Testis (tissue), 3 donors: ENCODE measurements around the gene LRRC27. TPM values are rescaled to one million over a fixed set of nuclear protein-coding genes. Genes with fewer than 3 reads are reported as not detected.
"Not testable (repeated sequence)": the region's sequence is repeated elsewhere in the genome, so short reads cannot be mapped to it uniquely, and the experiment has no call there.

ENCODE experiments used
- DNase-seq: peaks from one replicate; pipeline ENCODE4 v3.0.0-alpha.2; 2019
- H3K27ac ChIP-seq, 2 donors: fragments of 200-600 bp; sonication (generic); one replicate each; pipeline ENCODE4 v1.5.1; 2019
- H3K27me3 ChIP-seq: fragments of 200-600 bp; sonication (generic); one replicate; pipeline ENCODE4 v1.5.1; 2019
- H3K36me3 ChIP-seq: fragments of 200-600 bp; sonication (generic); one replicate; pipeline ENCODE4 v1.5.1; 2017; ENCODE audit warnings: low read depth; ENCODE audit errors: missing control alignments
- H3K4me1 ChIP-seq: fragments of 200-600 bp; sonication (generic); one replicate; pipeline ENCODE4 v1.5.1; 2019
- H3K4me3 ChIP-seq, 2 donors: fragments of 200-600 bp; sonication (generic); one replicate each; pipeline ENCODE4 v1.5.1; 2017 to 2019
- H3K9me3 ChIP-seq: fragments of 200-600 bp; sonication (generic); one replicate; pipeline ENCODE4 v1.5.1; 2017
- POLR2A ChIP-seq: fragments of 450-650 bp; IDR thresholded peaks from one replicate; pipeline ENCODE4 v1.6.1; 2017; ENCODE audit warnings: antibody characterized with exemption, mild to moderate bottlenecking, moderate library complexity
- WGBS, 2 donors: methylation state at CpG; one replicate each; pipeline ENCODE4 v1.1.5; 2018; 5-methylcytosine and 5-hydroxymethylcytosine counted together
- intact Hi-C: fragments of 100-400 bp; cut with DNase I; formaldehyde crosslinking; loops from one replicate; pipeline ENCODE4 v1.15.1; 2023; ENCODE audit warnings: low total_unique reads
- polyA plus RNA-seq: library from polyadenylated mRNA; stranded (reverse); fragments of 350-450 nt; fragmentation: Illumina TruSeq; extraction: RNeasy Lipid Tissue Mini Kit (QIAGEN cat#74804); gene quantifications from one replicate; pipeline ENCODE4 v1.2.3, GENCODE V29; 2014; ENCODE audit warnings: low read depth, low replicate concordance; ENCODE audit not compliant: insufficient read depth
- total RNA-seq, 2 donors: library from RNA; depleted of rRNA; stranded (reverse); fragments of >200 nt; gene quantifications; one replicate each; pipeline ENCODE4 v1.2.3, GENCODE V29; 2016
- TF ChIP-seq, protein P1 (sequence below), 3 experiments: fragments of 450-650 bp in 2 of 3; fragments of 200-600 bp in 1 of 3; sonication (generic) in 1 of 3; IDR thresholded peaks; one replicate each; pipeline ENCODE4 v1.5.1; 2016 to 2019; ENCODE audit warnings: antibody characterized with exemption in 3 of 3, mild to moderate bottlenecking in 2 of 3, moderate library complexity in 1 of 3

The LRRC27 gene
- total and polyA plus RNA-seq, 3 donors from 2014 or later = 49.4 to 164 (median 110) TPM

DNA sequence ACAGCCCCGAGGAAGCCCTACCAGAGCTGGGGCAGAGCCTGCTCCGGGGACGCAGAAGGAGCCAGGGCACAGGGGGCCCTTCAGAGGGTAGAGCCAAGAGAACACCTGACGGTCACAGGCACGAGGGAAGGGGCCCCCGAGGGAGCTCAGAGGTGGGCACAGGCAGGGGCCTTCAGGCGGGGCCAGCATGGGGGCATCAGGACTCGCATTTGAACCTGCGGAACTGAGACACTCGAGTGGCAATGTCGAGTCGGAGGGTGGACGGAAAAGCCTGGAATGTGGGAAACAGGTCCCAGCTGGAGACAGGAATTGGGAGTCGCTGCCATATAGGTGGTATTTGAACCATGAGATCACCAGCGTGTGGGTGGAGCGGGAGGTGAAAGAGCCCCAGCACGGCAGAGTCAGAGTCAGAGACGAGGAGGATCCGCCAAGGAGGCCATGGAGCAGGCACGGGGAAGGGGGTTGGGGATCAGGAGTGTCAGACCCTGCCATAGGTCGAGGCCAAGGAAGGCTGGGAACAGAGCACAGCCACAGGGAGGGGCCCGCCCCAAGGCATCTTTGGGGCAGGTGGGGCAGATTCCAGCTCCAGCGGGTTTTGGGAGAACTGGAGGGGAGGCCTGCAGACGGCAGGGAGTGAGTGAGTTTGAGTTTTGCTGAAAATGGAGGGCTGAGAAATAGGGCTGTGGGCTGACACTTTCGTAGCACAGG is 38.0 kb upstream of the LRRC27 start:
- Histone ChIP-seq H3K27me3 (no peaks in the 10 kb centered on the region), H3K36me3 (no peaks in the 10 kb centered on the region), H3K4me1 (peaks cover 3% of the 10 kb centered on the region), H3K27ac (no peak overlapping the region), H3K9me3 (no peaks in the 10 kb centered on the region), H3K4me3 (no peak overlapping the region)
- WGBS, 2 donors = 77 to 84% methylated on average over 25 of the region's 25 CpGs
- intact Hi-C loops = no loop called here
- no peak for TF ChIP-seq POLR2A
- TF ChIP-seq, protein P1, sequence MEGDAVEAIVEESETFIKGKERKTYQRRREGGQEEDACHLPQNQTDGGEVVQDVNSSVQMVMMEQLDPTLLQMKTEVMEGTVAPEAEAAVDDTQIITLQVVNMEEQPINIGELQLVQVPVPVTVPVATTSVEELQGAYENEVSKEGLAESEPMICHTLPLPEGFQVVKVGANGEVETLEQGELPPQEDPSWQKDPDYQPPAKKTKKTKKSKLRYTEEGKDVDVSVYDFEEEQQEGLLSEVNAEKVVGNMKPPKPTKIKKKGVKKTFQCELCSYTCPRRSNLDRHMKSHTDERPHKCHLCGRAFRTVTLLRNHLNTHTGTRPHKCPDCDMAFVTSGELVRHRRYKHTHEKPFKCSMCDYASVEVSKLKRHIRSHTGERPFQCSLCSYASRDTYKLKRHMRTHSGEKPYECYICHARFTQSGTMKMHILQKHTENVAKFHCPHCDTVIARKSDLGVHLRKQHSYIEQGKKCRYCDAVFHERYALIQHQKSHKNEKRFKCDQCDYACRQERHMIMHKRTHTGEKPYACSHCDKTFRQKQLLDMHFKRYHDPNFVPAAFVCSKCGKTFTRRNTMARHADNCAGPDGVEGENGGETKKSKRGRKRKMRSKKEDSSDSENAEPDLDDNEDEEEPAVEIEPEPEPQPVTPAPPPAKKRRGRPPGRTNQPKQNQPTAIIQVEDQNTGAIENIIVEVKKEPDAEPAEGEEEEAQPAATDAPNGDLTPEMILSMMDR (IDR thresholded peaks at IDR 0.05) = no peak
- DNase-seq = no peak

DNA sequence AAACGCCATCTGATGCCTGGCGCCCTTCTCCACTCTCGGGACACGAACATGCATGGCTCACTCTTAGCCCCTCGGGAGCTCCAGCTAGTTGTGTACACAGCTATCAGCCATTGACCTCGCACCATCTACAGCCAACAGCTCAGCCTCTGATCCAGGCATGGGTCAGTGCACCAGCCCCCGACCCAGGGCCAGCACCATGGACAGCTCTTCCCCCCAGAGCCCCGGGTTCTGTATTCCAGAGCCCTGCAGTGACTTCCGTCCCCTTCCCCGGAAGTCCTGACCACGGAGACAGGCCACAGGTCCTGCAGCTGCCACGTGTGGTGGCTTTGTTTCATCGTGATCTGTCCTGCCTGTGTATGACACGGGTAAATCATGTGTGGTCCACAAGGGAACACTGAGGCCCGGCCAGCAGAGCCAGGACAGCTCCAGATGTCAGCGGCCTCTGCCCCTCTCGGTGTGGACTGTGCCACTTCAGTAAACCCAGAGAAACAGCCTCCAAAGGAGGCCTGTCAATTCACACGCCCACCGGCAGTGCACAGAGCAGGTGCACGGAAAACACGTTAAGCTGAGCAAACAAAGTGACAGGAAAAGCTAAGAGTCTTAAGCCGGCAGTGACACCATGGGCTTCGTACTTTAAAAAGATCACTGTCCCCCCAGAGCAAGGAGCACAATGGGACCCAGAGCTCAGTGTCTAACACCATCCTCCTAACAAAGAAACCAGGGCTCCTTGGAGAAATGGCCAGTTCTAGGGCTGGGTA is 37.3 kb upstream of the LRRC27 start:
- 80 to 81% methylated on average over 20 to 23 of the region's 23 CpGs for WGBS, 2 donors
- no peak for DNase-seq
- Histone ChIP-seq H3K9me3 (no peaks in the 10 kb centered on the region), H3K4me3 (no peak overlapping the region), H3K27me3 (no peaks in the 10 kb centered on the region), H3K4me1 (peaks cover 3% of the 10 kb centered on the region), H3K36me3 (no peaks in the 10 kb centered on the region), H3K27ac (no peak overlapping the region)
- intact Hi-C loops = no loop called here
- TF ChIP-seq POLR2A = no peak
- TF ChIP-seq, protein P1 (IDR thresholded peaks at IDR 0.05) = no peak

DNA sequence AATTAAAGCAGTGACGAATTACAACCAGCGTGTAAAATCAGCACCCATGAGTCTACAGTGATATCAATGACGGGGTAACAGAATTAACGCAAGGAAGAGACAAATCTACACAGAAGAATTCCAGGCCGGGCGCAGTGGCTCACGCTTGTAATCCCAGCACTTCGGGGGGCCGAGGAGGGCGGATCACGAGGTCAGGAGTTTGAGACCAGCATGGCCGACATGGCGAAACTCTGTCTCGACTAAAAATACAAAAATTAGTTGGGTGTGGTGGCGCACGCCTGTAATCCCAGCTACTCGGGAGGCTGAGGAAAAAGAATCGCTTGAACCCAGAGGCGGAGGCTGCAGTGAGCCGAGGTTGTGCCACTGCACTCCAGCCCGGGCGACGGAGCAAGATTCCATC is 36.5 kb upstream of the LRRC27 start:
- H3K4me3 ChIP-seq, DNase-seq, H3K4me1 ChIP-seq, H3K9me3 ChIP-seq, H3K27ac ChIP-seq, intact Hi-C loops, H3K27me3 ChIP-seq, H3K36me3 ChIP-seq: not testable (repeated sequence)
- WGBS, 2 donors = 87 to 92% methylated on average over 23 of the region's 23 CpGs

DNA sequence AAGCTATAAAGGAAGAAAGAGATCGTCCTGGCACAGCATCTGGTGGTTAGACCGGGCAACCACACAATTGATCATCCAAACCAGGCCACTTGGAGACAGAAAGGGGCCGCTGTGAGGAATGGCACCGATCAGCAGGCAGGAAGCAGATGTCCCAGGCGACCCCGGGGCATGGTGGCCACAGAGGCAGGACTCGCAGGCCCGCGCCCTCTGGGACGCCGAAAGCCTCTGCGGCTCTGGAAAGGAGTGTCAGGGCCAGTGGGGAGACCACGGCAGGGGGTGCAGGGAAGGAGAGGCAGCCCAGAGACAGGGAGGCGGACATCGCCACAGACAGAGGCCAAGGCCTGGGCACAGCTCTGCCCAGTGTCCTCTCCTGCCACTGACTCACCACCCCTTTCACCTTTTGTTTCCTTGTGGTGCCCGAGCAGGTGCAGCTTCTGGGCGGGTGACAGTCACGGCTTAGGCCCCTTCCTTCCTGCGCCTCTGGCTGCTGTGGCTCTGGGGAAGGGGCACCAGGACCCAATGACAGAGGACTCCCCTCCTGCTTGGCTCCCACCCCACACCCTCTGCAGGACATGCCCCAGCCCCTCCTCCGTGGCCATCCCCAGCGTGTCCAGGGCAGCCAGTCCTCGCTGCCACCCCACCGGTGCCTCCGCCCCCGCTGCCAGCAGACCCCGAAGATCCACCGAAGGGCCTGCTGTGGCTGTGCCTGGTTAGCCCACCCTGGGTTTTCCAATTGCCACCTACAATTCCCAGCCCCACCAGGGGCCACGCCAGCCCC is 35.1 kb upstream of the LRRC27 start:
- no peak for DNase-seq
- intact Hi-C loops = no loop called here
- 93 to 95% methylated on average over 22 to 28 of the region's 28 CpGs for WGBS, 2 donors

More for the DNA sequence above, 35.1 kb upstream of the LRRC27 start:
- no peak overlapping the region for H3K4me3 ChIP-seq
- peaks cover 3% of the 10 kb centered on the region for H3K4me1 ChIP-seq
- H3K9me3 ChIP-seq = no peaks in the 10 kb centered on the region
- H3K27ac ChIP-seq = no peak overlapping the region
- H3K36me3 ChIP-seq = no peaks in the 10 kb centered on the region
- TF ChIP-seq POLR2A = no peak
- TF ChIP-seq, protein P1 (IDR thresholded peaks at IDR 0.05) = no peak
- no peaks in the 10 kb centered on the region for H3K27me3 ChIP-seq
